Suprapubic skin (tissue), 4 donors: ENCODE measurements around the gene NTM.

Experiments used
- EP300 ChIP-seq: sonication (generic); formaldehyde crosslinking; IDR thresholded peaks from one replicate; pipeline ENCODE4 v1.6.1; 2017; ENCODE audit warnings: antibody characterized with exemption
- POLR2A ChIP-seq, 2 donors: fragments of 450-650 bp; IDR thresholded peaks; one replicate each; pipeline ENCODE4 v1.6.1; 2017; ENCODE audit warnings: antibody characterized with exemption in 2 of 2, mild to moderate bottlenecking in 2 of 2, moderate library complexity in 2 of 2
- POLR2AphosphoS5 ChIP-seq, 3 donors: sonication (generic); formaldehyde crosslinking; IDR thresholded peaks; one replicate each; pipeline ENCODE4 v1.6.1; 2017; ENCODE audit warnings: antibody characterized with exemption in 3 of 3
- TF ChIP-seq, protein P1 (sequence below), 2 donors: fragments of 200-600 bp in 1 of 2; fragments of 450-650 bp in 1 of 2; sonication (generic) in 1 of 2; IDR thresholded peaks; one replicate each; pipeline ENCODE4 v1.5.1; 2016 to 2019; ENCODE audit warnings: antibody characterized with exemption in 2 of 2, mild to moderate bottlenecking in 1 of 2, moderate library complexity in 1 of 2

DNA sequence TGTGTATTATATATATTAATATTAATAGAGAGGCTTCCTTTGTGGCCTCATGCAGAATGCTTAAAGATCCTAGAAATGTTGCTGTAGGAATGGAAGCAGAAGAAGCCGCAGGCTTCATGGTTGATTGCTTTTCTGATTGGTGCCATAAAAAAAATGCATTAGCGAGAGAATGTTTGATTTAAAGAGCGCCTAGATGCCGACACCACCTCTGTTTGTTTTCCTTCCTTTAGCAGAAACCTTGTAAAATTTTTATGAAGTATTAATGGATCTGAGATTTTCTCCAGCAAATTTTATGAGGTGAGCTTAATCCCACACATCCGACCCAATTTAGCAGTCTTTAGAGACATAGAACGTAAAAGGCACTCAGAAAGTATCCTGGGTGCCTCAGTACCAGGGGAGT lies 587.5 kb downstream of the NTM start:
- TF ChIP-seq, protein P1, sequence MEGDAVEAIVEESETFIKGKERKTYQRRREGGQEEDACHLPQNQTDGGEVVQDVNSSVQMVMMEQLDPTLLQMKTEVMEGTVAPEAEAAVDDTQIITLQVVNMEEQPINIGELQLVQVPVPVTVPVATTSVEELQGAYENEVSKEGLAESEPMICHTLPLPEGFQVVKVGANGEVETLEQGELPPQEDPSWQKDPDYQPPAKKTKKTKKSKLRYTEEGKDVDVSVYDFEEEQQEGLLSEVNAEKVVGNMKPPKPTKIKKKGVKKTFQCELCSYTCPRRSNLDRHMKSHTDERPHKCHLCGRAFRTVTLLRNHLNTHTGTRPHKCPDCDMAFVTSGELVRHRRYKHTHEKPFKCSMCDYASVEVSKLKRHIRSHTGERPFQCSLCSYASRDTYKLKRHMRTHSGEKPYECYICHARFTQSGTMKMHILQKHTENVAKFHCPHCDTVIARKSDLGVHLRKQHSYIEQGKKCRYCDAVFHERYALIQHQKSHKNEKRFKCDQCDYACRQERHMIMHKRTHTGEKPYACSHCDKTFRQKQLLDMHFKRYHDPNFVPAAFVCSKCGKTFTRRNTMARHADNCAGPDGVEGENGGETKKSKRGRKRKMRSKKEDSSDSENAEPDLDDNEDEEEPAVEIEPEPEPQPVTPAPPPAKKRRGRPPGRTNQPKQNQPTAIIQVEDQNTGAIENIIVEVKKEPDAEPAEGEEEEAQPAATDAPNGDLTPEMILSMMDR (IDR thresholded peaks at IDR 0.05): no peak
- no peak for TF ChIP-seq POLR2A (IDR thresholded peaks at IDR 0.05)
- no peak for TF ChIP-seq EP300
- TF ChIP-seq POLR2AphosphoS5 (IDR thresholded peaks at IDR 0.05): no peak
